A549 (cell line): ENCODE data around the gene ABCA7. TPM values are rescaled to one million over a fixed set of nuclear protein-coding genes. Genes with fewer than 3 reads are reported as not detected.
A peak's percentile ranks its signal among the peaks of the same experiment; 100 is the strongest.

ENCODE experiments used
- ATAC-seq, 2 experiments: fragments of 200-7000 bp in 1 of 2; fragments of >200 bp in 1 of 2; cut with Nextera tagmentation in 1 of 2; cut with Tn5 transposase in 1 of 2; 3 replicates each; pipeline versions ENCODE4 v1.8.0 to v1.9.1; 2018 to 2020; ENCODE audit warnings: mild to moderate bottlenecking in 1 of 2, moderate library complexity in 1 of 2
- CTCF ChIA-PET: fragments of 300-600 bp; sonication (Branson Sonifier 250); formaldehyde crosslinking; extraction: SDS; loops from one replicate; lab custom pipeline; 2021; ENCODE audit warnings: antibody characterized with exemption, inconsistent platforms; lab: Yijun Ruan, JAX
- POLR2A ChIA-PET: fragments of 350-600 bp; formaldehyde crosslinking; extraction: SDS; loops from one replicate; lab custom pipeline; 2021; ENCODE audit warnings: antibody characterized with exemption, inconsistent platforms; lab: Yijun Ruan, JAX
- DNase-seq, 2 experiments: peaks; one replicate each; pipeline versions ENCODE4 v3.0.0 to v3.0.0-alpha.2; 2011 to 2016; ENCODE audit warnings: low read depth in 1 of 2, low spot score in 1 of 2
- FAIRE-seq: peaks from 2 replicates; lab custom pipeline; 2011; peaks lifted over from hg19 to GRCh38; lab: Jason Lieb, UNC
- H3K27ac ChIP-seq, 2 experiments: fragments of >200 bp; sonication (Bioruptor Twin); formaldehyde crosslinking; 3 replicates each; pipeline ENCODE4 v1.5.1; 2016 to 2017
- H3K4me1 ChIP-seq: fragments of >200 bp; sonication (Bioruptor Twin); formaldehyde crosslinking; 3 replicates; pipeline ENCODE4 v1.6.1; 2016
- H3K4me2 ChIP-seq: fragments of >200 bp; sonication (Bioruptor Twin); formaldehyde crosslinking; 3 replicates; pipeline ENCODE4 v1.6.1; 2016
- H3K4me3 ChIP-seq: fragments of >200 bp; sonication (Bioruptor Twin); formaldehyde crosslinking; 3 replicates; pipeline ENCODE4 v1.5.1; 2016
- H3K9me3 ChIP-seq: fragments of >200 bp; sonication (Bioruptor Twin); formaldehyde crosslinking; 3 replicates; pipeline ENCODE4 v1.6.1; 2016
- BHLHE40 ChIP-seq: IDR thresholded peaks from 2 replicates; pipeline ENCODE4 v1.6.1; 2012; ENCODE audit warnings: low read depth, low read length, inconsistent platforms
- CBX2 ChIP-seq: fragments of 200-600 bp; sonication (generic); IDR thresholded peaks from 2 replicates; pipeline ENCODE4 v1.6.1; 2016; ENCODE audit warnings: low read depth, mild to moderate bottlenecking, borderline replicate concordance
- CBX8 ChIP-seq: fragments of 200-600 bp; sonication (generic); IDR thresholded peaks from 2 replicates; pipeline ENCODE4 v1.6.1; 2016
- CEBPB ChIP-seq, 2 experiments: fragments of >200 bp in 1 of 2; sonication (Bioruptor Twin) in 1 of 2; formaldehyde crosslinking in 1 of 2; IDR thresholded peaks; 2 replicates each; pipeline ENCODE4 v1.6.1; 2012 to 2016
- CHD2 ChIP-seq: fragments of 150-350 bp; IDR thresholded peaks from 2 replicates; pipeline ENCODE4 v1.6.1; 2014; ENCODE audit warnings: low read length; ENCODE audit not compliant: partially characterized antibody
- CHD4 ChIP-seq: fragments of 200-600 bp; sonication (generic); IDR thresholded peaks from 2 replicates; pipeline ENCODE4 v1.6.1; 2016; ENCODE audit warnings: antibody characterized with exemption, mild to moderate bottlenecking, borderline replicate concordance
- EHMT2 ChIP-seq: fragments of 200-600 bp; sonication (generic); IDR thresholded peaks from 2 replicates; pipeline ENCODE4 v1.6.1; 2016; ENCODE audit warnings: antibody characterized with exemption, low read depth, mild to moderate bottlenecking, moderate library complexity
- ESRRA ChIP-seq: fragments of 150-350 bp; IDR thresholded peaks from 2 replicates; pipeline ENCODE4 v1.6.1; 2014; ENCODE audit warnings: mild to moderate bottlenecking, low read length, borderline replicate concordance
- FOSB ChIP-seq: fragments of 250-450 bp; sonication (Bioruptor Pico); IDR thresholded peaks from 2 replicates; pipeline ENCODE4 v1.5.0; 2020; ENCODE audit warnings: mild to moderate bottlenecking, moderate library complexity
- FOSL2 ChIP-seq, 2 experiments: fragments of 450-650 bp in 1 of 2; fragments of >200 bp in 1 of 2; sonication (Bioruptor Twin) in 1 of 2; formaldehyde crosslinking; IDR thresholded peaks; 2 replicates each; pipeline versions ENCODE4 v1.5.0 to v1.6.1; 2016 to 2020; ENCODE audit warnings: mild to moderate bottlenecking in 1 of 2, moderate library complexity in 1 of 2
- GATA3 ChIP-seq: IDR thresholded peaks from 2 replicates; pipeline ENCODE4 v1.6.1; 2012; ENCODE audit warnings: borderline replicate concordance
- HOXB13 ChIP-seq: fragments of 250-450 bp; sonication (Bioruptor Pico); IDR thresholded peaks from 2 replicates; pipeline ENCODE4 v1.5.0; 2020; ENCODE audit warnings: low read depth, mild to moderate bottlenecking, moderate library complexity
- JUNB ChIP-seq: fragments of >200 bp; sonication (Bioruptor Twin); formaldehyde crosslinking; IDR thresholded peaks from 2 replicates; pipeline ENCODE4 v1.6.1; 2016
- NFE2L2 ChIP-seq: fragments of 150-350 bp; conservative IDR thresholded peaks from 2 replicates; pipeline ENCODE4 v1.6.1; 2014; ENCODE audit warnings: low read length
- RARB ChIP-seq: fragments of 250-450 bp; sonication (Bioruptor Pico); IDR thresholded peaks from 2 replicates; pipeline ENCODE4 v1.8.0; 2021; ENCODE audit warnings: mild to moderate bottlenecking, moderate library complexity
- RCOR1 ChIP-seq: fragments of 150-350 bp; IDR thresholded peaks from 2 replicates; pipeline ENCODE4 v1.6.1; 2014; ENCODE audit warnings: antibody characterized with exemption, low read length, low read depth
- RFX5 ChIP-seq: fragments of 450-650 bp; IDR thresholded peaks from 2 replicates; pipeline ENCODE4 v1.7.1; 2014; ENCODE audit warnings: antibody characterized with exemption, mild to moderate bottlenecking, moderate library complexity
- RNF2 ChIP-seq: fragments of 200-600 bp; sonication (generic); IDR thresholded peaks from 2 replicates; pipeline ENCODE4 v1.6.1; 2016; ENCODE audit warnings: low read depth, mild to moderate bottlenecking, antibody characterized with exemption, moderate library complexity, borderline replicate concordance
- SREBF2 ChIP-seq: fragments of 450-650 bp; IDR thresholded peaks from 2 replicates; pipeline ENCODE4 v1.6.1; 2014; ENCODE audit warnings: mild to moderate bottlenecking, moderate library complexity
- ZC3H11A ChIP-seq: fragments of 450-650 bp; IDR thresholded peaks from 2 replicates; pipeline ENCODE4 v1.6.1; 2014; ENCODE audit warnings: antibody characterized with exemption, mild to moderate bottlenecking
- ZNF302 ChIP-seq: fragments of 250-450 bp; sonication (Bioruptor Pico); IDR thresholded peaks from 2 replicates; pipeline ENCODE4 v1.9.0; 2021; ENCODE audit warnings: inconsistent platforms, mild to moderate bottlenecking, moderate library complexity
- ZSCAN20 ChIP-seq: fragments of 250-450 bp; sonication (Bioruptor Pico); IDR thresholded peaks from 2 replicates; pipeline ENCODE4 v1.8.0; 2022; ENCODE audit warnings: mild to moderate bottlenecking, moderate library complexity
- WGBS: methylation state at CpG from one replicate; pipeline ENCODE4 v1.1.6; 2017; ENCODE audit errors: missing lambda C conversion rate; 5-methylcytosine and 5-hydroxymethylcytosine counted together
- polyA plus RNA-seq, 4 experiments: library from polyadenylated mRNA; depleted of rRNA in 3 of 4; stranded (reverse); fragments of >200 nt; fragmentation: RNase III in 1 of 4; extraction: RNeasy Plus Mini Kit Qiagen cat#74134 plus additional on column Dnase treatment in 1 of 4; gene quantifications; 2 replicates in 3 of 4; 3 replicates in 1 of 4; pipeline ENCODE4 v1.2.3, GENCODE V29; 2011 to 2017
- TF ChIP-seq, protein P1 (sequence below): fragments of 200-600 bp; sonication (generic); IDR thresholded peaks from 2 replicates; pipeline ENCODE4 v1.6.1; 2016; ENCODE audit warnings: antibody characterized with exemption, mild to moderate bottlenecking, moderate library complexity
- TF ChIP-seq, protein P2 (sequence below): fragments of >200 bp; sonication (Bioruptor Twin); formaldehyde crosslinking; IDR thresholded peaks from 2 replicates; pipeline ENCODE4 v1.6.1; 2016
- TF ChIP-seq, protein P3 (sequence below): fragments of 150-350 bp; IDR thresholded peaks from 2 replicates; pipeline ENCODE4 v1.6.1; 2014; ENCODE audit warnings: low read depth, mild to moderate bottlenecking, low read length
- TF ChIP-seq, protein P4 (sequence below): IDR thresholded peaks from 2 replicates; pipeline ENCODE4 v1.6.1; 2012

ABCA7 gene
- polyA plus RNA-seq, 2 of the 4 experiments (the other 2 are of a cell fraction), result 5.0 to 13.5 TPM

DNA sequence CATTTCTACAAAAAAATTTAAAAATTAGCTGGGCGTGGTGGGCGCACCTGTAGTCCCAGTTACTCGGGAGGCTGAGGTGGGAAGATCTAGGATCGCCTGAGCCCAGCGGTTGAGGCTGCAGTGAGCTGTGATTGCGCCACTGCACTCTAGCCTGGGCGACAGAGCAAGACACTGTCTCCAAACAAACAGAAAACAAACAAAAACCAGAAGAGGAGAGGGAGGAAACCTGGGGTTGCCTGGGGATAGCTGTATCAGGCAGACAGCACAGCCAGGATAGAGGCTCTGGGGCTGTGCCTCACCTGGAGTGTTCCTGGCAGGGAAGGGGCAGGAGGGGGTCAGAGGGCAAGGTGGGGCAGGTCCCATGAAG, 57.9 kb downstream of the ABCA7 start:
- CTCF ChIA-PET, result interaction anchor here (0.9 to 1.9 kb wide), 5 partner anchors 14 to 143 kb away, joined by 3 to 6 read pairs (median 4); no protein-coding TSS in a partner anchor
- TF ChIP-seq, protein P1, sequence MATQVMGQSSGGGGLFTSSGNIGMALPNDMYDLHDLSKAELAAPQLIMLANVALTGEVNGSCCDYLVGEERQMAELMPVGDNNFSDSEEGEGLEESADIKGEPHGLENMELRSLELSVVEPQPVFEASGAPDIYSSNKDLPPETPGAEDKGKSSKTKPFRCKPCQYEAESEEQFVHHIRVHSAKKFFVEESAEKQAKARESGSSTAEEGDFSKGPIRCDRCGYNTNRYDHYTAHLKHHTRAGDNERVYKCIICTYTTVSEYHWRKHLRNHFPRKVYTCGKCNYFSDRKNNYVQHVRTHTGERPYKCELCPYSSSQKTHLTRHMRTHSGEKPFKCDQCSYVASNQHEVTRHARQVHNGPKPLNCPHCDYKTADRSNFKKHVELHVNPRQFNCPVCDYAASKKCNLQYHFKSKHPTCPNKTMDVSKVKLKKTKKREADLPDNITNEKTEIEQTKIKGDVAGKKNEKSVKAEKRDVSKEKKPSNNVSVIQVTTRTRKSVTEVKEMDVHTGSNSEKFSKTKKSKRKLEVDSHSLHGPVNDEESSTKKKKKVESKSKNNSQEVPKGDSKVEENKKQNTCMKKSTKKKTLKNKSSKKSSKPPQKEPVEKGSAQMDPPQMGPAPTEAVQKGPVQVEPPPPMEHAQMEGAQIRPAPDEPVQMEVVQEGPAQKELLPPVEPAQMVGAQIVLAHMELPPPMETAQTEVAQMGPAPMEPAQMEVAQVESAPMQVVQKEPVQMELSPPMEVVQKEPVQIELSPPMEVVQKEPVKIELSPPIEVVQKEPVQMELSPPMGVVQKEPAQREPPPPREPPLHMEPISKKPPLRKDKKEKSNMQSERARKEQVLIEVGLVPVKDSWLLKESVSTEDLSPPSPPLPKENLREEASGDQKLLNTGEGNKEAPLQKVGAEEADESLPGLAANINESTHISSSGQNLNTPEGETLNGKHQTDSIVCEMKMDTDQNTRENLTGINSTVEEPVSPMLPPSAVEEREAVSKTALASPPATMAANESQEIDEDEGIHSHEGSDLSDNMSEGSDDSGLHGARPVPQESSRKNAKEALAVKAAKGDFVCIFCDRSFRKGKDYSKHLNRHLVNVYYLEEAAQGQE, result no peak
- TF ChIP-seq SREBF2 (no peak), CEBPB (IDR thresholded peaks at IDR 0.05) (peak; percentile 28 to 90; a peak in 3 of 4 replicates), RFX5 (no peak), CBX2 (no peak), EHMT2 (no peak)
- TF ChIP-seq, all 56 proteins: peak for 1
- 40% methylated on average over 7 of the region's 7 CpGs for WGBS
- no peak for FAIRE-seq
- Histone ChIP-seq H3K9me3 (peaks cover 13% of the 10 kb centered on the region), H3K4me2 (peak overlapping the region; percentile 64), H3K4me1 (peaks cover 49% of the 10 kb centered on the region), H3K4me3 (no peak overlapping the region), H3K27ac (peak overlapping the region; percentile 86 to 90)
- POLR2A ChIA-PET, result no interaction called here
- ATAC-seq, result peak; percentile 11 to 23; a peak in 5 of 6 replicates
- DNase-seq, result peak in 1 of 2 experiments; percentile 68

DNA sequence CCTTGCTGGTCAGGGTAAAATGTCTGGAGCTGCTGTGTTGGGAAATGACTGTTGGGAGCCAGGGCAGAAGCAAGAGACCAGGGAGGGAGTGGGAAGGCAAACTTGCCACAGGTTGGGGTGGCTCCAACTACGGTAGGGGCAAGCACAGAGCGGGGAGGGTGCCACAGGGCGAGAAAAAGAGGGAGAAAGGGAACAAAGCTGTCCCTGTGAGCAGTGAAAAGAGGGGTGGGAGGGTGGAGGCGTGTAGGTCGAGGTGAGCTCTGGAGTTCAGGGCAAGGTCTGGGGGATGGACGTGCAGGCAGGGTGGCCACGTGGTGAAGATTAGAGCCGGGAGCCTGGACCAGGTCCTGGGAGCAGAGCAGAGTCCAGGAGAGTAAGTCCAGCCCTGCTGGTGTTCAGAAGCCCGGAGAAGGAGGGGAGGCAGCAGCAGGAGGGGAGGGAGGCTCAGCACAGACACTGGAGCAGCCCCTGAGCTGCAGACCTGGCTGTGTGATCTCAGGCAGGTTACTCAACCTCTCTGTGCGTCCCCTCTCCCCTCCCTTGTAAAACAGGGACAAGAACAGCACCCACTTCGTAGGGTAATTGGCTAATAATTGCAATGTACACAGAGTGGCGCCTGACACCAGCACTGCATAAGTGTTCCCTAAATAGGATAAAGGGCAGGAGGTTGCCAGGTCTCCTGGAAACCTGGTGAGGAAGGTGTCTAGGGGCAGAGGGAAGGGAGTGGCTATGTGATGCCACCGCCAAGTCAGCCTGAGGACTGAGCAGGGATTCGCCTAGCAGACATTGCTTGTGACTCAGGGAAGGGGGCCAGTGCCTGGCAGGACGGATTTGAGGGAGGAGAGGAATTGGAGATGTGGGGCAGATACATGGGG, 58.5 kb downstream of the ABCA7 start:
- Histone ChIP-seq H3K9me3 (peaks cover 13% of the 10 kb centered on the region), H3K4me2 (peak overlapping the region; percentile 64), H3K4me1 (peaks cover 53% of the 10 kb centered on the region), H3K4me3 (no peak overlapping the region), H3K27ac (peak overlapping the region; percentile 86 to 90)
- WGBS, result 9% methylated on average over 12 of the region's 15 CpGs
- POLR2A ChIA-PET, result no interaction called here
- CTCF ChIA-PET, result interaction anchor here (0.5 to 1.9 kb wide), 6 partner anchors 14 to 142 kb away, joined by 3 to 6 read pairs (median 4); no protein-coding TSS in a partner anchor
- ATAC-seq (peak; percentile 16 to 23; a peak in 5 of 6 replicates), DNase-seq (peak in 1 of 2 experiments; percentile 82), FAIRE-seq (no peak)
- TF ChIP-seq BHLHE40 (no peak), HOXB13 (CRISPR knock-in tag) (no peak), CBX2 (no peak), ZNF302 (no peak), JUNB (no peak), RCOR1 (no peak), FOSB (CRISPR knock-in tag) (0 out of 2 replicates have a peak, but pooled peaks have one; percentile 44), CEBPB (IDR thresholded peaks at IDR 0.05) (no peak), EHMT2 (no peak), ZC3H11A (no peak), ESRRA (no peak), CBX8 (no peak), RFX5 (no peak), CHD2 (no peak), RARB (CRISPR knock-in tag) (no peak), NFE2L2 (no peak), RNF2 (no peak), ZSCAN20 (CRISPR knock-in tag) (no peak), GATA3 (no peak), FOSL2 (IDR thresholded peaks at IDR 0.05) (no peak), FOSL2 (CRISPR knock-in tag; IDR thresholded peaks at IDR 0.05) (no peak), CHD4 (no peak)
- TF ChIP-seq, protein P2, sequence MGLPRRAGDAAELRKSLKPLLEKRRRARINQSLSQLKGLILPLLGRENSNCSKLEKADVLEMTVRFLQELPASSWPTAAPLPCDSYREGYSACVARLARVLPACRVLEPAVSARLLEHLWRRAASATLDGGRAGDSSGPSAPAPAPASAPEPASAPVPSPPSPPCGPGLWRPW, result no peak
- TF ChIP-seq, protein P3, sequence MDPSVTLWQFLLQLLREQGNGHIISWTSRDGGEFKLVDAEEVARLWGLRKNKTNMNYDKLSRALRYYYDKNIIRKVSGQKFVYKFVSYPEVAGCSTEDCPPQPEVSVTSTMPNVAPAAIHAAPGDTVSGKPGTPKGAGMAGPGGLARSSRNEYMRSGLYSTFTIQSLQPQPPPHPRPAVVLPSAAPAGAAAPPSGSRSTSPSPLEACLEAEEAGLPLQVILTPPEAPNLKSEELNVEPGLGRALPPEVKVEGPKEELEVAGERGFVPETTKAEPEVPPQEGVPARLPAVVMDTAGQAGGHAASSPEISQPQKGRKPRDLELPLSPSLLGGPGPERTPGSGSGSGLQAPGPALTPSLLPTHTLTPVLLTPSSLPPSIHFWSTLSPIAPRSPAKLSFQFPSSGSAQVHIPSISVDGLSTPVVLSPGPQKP, result no peak
- TF ChIP-seq, protein P4, sequence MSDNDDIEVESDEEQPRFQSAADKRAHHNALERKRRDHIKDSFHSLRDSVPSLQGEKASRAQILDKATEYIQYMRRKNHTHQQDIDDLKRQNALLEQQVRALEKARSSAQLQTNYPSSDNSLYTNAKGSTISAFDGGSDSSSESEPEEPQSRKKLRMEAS, result peak; percentile 48
- TF ChIP-seq, protein P1, result no peak
